Measurements from ENCODE around the gene ZNF746.

DNA sequence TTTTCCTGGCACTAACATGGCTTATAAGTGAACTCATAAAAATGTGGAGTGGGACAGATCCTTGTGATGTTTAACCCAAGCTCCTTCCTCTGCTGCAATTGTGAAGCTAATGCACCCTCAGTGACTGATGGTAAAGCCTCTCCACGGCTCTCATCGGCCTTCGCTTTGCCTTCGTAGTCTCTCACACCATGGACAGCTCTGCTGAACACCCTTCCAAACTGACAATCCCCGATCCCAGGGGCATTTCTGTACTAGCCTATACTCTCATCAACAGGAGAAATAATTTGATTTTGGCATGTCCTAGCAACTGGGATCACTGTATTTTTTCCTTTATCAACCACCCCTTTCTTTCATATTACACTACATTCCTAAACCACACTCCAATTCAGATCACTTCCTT is 42.9 kb downstream of the ZNF746 start:
- TF ChIP-seq TAF1 (IDR thresholded peaks at IDR 0.05; ENCODE audit: low read depth, low read length) (no peak), POLR2AphosphoS5 (IDR thresholded peaks at IDR 0.05; ENCODE audit: low read depth, low read length) (no peak), POLR2A (IDR thresholded peaks at IDR 0.05; ENCODE audit: low read depth, low read length) (no peak)

All from GM12891 (cell line).